CD8-positive, alpha-beta memory T cell (primary cell): Measurements from ENCODE around the gene UGT2B17. TPM values are rescaled to one million over a fixed set of nuclear protein-coding genes. Genes with fewer than 3 reads are reported as not detected.
"Not testable (repeated sequence)": the region's sequence is repeated elsewhere in the genome, so short reads cannot be mapped to it uniquely, and the experiment has no call there.

Source experiments
- CTCF ChIA-PET: fragments of 350-600 bp; sonication (Branson Sonifier 250); formaldehyde crosslinking; loops from one replicate; lab custom pipeline; 2021; ENCODE audit warnings: antibody characterized with exemption; lab: Charles Lee
- POLR2A ChIA-PET: fragments of 350-600 bp; sonication (Branson Sonifier 250); formaldehyde crosslinking; loops from one replicate; lab custom pipeline; 2021; ENCODE audit warnings: antibody characterized with exemption; lab: Charles Lee
- DNase-seq, 5 donors: peaks; one replicate each; pipeline versions ENCODE4 v3.0.0 to v3.0.0-alpha.2; 2020 to 2022; ENCODE audit warnings: mixed read lengths in 1 of 5
- H3K27ac ChIP-seq: one replicate; pipeline ENCODE4 v1.7.0; 2013; ENCODE audit warnings: low read depth, mild to moderate bottlenecking, low read length, moderate library complexity
- H3K27me3 ChIP-seq: 2 replicates; pipeline ENCODE4 v1.7.0; 2013; ENCODE audit warnings: low read length, mild to moderate bottlenecking; ENCODE audit not compliant: insufficient read depth, poor library complexity, severe bottlenecking
- H3K36me3 ChIP-seq: 2 replicates; pipeline ENCODE4 v1.7.0; 2013; ENCODE audit warnings: mild to moderate bottlenecking, low read length, moderate library complexity; ENCODE audit not compliant: insufficient read depth
- H3K4me1 ChIP-seq: 2 replicates; pipeline ENCODE4 v1.7.0; 2013; ENCODE audit warnings: mild to moderate bottlenecking, low read length, moderate library complexity; ENCODE audit not compliant: insufficient read depth
- H3K4me3 ChIP-seq: 2 replicates; pipeline ENCODE4 v1.7.0; 2013; ENCODE audit warnings: mild to moderate bottlenecking, low read length
- H3K9me3 ChIP-seq: 2 replicates; pipeline ENCODE4 v1.7.0; 2013; ENCODE audit warnings: mild to moderate bottlenecking, low read length
- H3K27ac Mint-ChIP-seq, 8 donors: one replicate each; pipeline ENCODE4 v1.8.0; 2020 to 2021; ENCODE audit warnings: mixed read lengths in 8 of 8, mild to moderate bottlenecking in 6 of 8, inconsistent platforms in 3 of 8, moderate library complexity in 3 of 8
- H3K27me3 Mint-ChIP-seq, 2 donors: one replicate each; pipeline ENCODE4 v1.8.0; 2020 to 2021; ENCODE audit warnings: mixed read lengths in 2 of 2, mild to moderate bottlenecking in 1 of 2, moderate library complexity in 1 of 2
- H3K36me3 Mint-ChIP-seq, 3 donors: one replicate each; pipeline ENCODE4 v1.8.0; 2020 to 2021; ENCODE audit warnings: mixed read lengths in 3 of 3, inconsistent platforms in 1 of 3, mild to moderate bottlenecking in 1 of 3
- H3K4me1 Mint-ChIP-seq, 3 donors: one replicate each; pipeline ENCODE4 v1.8.0; 2020 to 2021; ENCODE audit warnings: mixed read lengths in 3 of 3, inconsistent platforms in 1 of 3, mild to moderate bottlenecking in 1 of 3
- H3K4me3 Mint-ChIP-seq, 7 donors: one replicate each; pipeline ENCODE4 v1.8.0; 2020 to 2021; ENCODE audit warnings: mixed read lengths in 7 of 7, mild to moderate bottlenecking in 6 of 7, moderate library complexity in 4 of 7, inconsistent platforms in 2 of 7
- H3K9me3 Mint-ChIP-seq, 5 donors: one replicate each; pipeline ENCODE4 v1.8.0; 2020 to 2022; ENCODE audit warnings: mixed read lengths in 5 of 5, mild to moderate bottlenecking in 3 of 5, moderate library complexity in 2 of 5, inconsistent platforms in 1 of 5
- polyA plus RNA-seq: library from polyadenylated mRNA; unstranded; fragments of 300-500 nt; fragmentation: Illumina TruSeq; gene quantifications from one replicate; pipeline ENCODE4 v1.2.3, GENCODE V29; 2021
- total RNA-seq, 2 experiments: library from RNA; stranded (reverse); gene quantifications; one replicate each; pipeline ENCODE4 v1.2.3, GENCODE V29; 2021

UGT2B17 gene
- total RNA-seq (not detected), polyA plus RNA-seq (not detected)

- Mint-ChIP-seq H3K36me3 (no peaks in the 10 kb centered on the region), H3K27ac (no peak within 1 kb of the TSS), H3K27me3 (peaks cover 6 to 14% of the 10 kb centered on the region in 2 donors), H3K4me1 (no peaks in the 10 kb centered on the region), H3K9me3 (no peaks in the 10 kb centered on the region), H3K4me3 (no peak within 1 kb of the TSS)
- DNase-seq, result no peak
- no peaks in the 10 kb centered on the region for H3K4me1 ChIP-seq
- H3K27me3 ChIP-seq, result no peaks in the 10 kb centered on the region
- POLR2A ChIA-PET, result no interaction called here
- H3K27ac ChIP-seq, result no peak within 1 kb of the TSS
- H3K9me3 ChIP-seq, result no peaks in the 10 kb centered on the region
- no peak within 1 kb of the TSS for H3K4me3 ChIP-seq
- no peaks in the 10 kb centered on the region for H3K36me3 ChIP-seq
- CTCF ChIA-PET, result no interaction called here
Measured at GRCh38 chr4:68576272-68577125, at the start of gene UGT2B17. Gene UGT2B17 (minus strand): TSS chr4:68576322. CDS start chr4:68568484, 7,838 bp downstream.

DNA sequence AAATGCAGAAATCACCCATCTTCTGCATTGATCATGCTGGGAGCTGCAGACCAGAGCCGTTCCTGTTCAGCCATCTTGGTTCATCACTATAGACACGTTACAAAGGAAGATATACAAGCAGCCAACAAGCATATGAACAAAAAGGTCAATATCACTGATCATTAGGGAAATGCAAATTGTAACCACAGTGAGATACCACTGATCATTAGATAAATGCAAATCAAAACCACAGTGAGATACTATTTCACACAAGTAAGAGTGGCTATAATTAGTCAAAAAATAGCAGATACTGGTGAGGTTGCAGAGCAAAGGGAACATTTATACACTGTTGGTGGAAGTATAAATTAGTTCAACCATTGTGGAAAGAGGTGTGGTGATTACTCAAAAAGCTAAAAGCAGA, 46.6 kb upstream of the UGT2B17 start:
- H3K4me1 ChIP-seq, H3K36me3 ChIP-seq, DNase-seq, H3K9me3 Mint-ChIP-seq, H3K27me3 ChIP-seq, H3K9me3 ChIP-seq, POLR2A ChIA-PET, H3K27ac ChIP-seq, H3K4me3 ChIP-seq, H3K4me3 Mint-ChIP-seq, H3K27me3 Mint-ChIP-seq, H3K27ac Mint-ChIP-seq, CTCF ChIA-PET, H3K36me3 Mint-ChIP-seq: not testable (repeated sequence)
- H3K4me1 Mint-ChIP-seq, result peaks cover 0 to 13% (median 0%) of the 10 kb centered on the region in 3 donors

DNA sequence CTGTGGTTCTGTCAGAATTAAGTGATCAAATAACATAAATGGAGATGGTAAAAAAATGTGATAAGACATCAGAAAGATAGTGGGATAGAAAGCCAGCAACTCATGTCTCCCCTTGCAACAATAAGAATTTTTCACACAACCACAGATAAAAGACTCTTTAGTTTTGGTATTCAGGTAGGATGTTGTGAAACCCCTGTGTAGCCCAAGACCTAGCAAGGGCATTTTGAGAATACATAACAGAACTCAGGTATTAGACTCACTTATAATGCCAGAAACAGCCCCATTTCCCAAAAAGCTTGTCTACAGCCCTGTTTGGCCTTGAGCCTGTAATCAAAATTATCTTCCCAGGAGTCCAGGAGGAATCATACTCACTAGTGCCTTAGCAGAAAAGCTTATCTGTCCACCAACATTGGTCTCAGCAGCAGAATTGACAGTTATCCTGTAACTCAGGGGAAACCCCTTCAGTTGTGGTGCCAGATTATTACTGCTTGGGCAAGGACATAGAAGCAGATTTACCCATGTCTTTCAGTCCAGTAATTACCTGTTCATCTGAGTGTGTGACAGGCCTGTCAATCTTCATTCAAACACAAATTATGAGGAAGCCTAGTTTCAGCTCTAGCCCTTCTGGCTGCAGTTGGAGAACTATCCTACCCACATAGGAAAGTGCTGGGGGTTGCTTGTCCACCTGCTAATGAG, 41.0 kb upstream of the UGT2B17 start:
- Histone ChIP-seq H3K9me3 (no peaks in the 10 kb centered on the region), H3K4me1 (no peaks in the 10 kb centered on the region), H3K36me3 (no peaks in the 10 kb centered on the region), H3K27me3 (no peaks in the 10 kb centered on the region), H3K27ac (no peak overlapping the region), H3K4me3 (no peak overlapping the region)
- Mint-ChIP-seq H3K36me3 (no peaks in the 10 kb centered on the region), H3K27ac (no peak overlapping the region), H3K9me3 (no peaks in the 10 kb centered on the region), H3K27me3 (peaks cover 0 to 3% of the 10 kb centered on the region in 2 donors), H3K4me3 (no peak overlapping the region), H3K4me1 (peaks cover 0 to 8% (median 0%) of the 10 kb centered on the region in 3 donors)
- no peak for DNase-seq
- ChIA-PET POLR2A (no interaction called here), CTCF (no interaction called here)

DNA sequence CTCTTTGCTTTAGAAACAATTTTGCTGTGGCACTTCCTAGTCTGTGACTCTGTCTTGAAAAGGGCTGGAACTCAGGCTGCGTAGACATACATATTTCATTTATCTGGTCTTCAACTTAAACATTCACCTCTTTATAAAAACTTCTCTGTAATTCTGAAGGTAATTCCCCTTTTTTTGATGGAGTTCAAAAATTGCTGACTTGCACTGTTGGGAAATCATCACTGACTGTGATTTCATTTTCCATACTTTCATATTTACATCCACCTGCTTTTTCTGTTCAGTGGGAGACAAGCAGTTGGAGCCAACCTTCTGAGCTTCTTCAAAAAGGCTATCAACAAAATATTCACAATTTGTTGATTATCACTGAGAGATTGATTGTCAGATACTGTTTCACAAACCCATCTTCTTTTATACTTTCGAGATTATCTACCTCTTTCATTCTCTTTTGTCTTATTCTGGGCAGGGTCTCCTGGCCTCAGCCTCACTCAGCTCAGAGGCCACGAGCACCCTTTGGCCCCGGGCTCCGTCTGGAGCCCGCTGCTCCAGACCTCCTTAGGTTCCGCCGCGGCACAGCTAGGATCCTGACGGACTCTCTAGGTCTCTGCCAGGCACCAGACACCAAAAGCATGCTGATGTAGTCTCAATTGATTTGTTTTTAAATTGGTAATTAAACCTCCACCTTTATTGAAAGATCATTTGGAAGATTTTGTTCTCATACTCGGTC, 39.7 kb upstream of the UGT2B17 start:
- peaks cover 0 to 3% of the 10 kb centered on the region in 2 donors for H3K27me3 Mint-ChIP-seq
- H3K36me3 ChIP-seq, result no peaks in the 10 kb centered on the region
- no peak for DNase-seq
- no peaks in the 10 kb centered on the region for H3K4me1 ChIP-seq
- no peaks in the 10 kb centered on the region for H3K9me3 ChIP-seq
- H3K4me3 Mint-ChIP-seq, result no peak overlapping the region
- no peak overlapping the region for H3K27ac Mint-ChIP-seq
- CTCF ChIA-PET, result no interaction called here
- H3K4me3 ChIP-seq, result no peak overlapping the region
- no peaks in the 10 kb centered on the region for H3K36me3 Mint-ChIP-seq
- no peak overlapping the region for H3K27ac ChIP-seq
- no peaks in the 10 kb centered on the region for H3K4me1 Mint-ChIP-seq
- no peaks in the 10 kb centered on the region for H3K9me3 Mint-ChIP-seq
- H3K27me3 ChIP-seq, result no peaks in the 10 kb centered on the region
- POLR2A ChIA-PET, result no interaction called here

DNA sequence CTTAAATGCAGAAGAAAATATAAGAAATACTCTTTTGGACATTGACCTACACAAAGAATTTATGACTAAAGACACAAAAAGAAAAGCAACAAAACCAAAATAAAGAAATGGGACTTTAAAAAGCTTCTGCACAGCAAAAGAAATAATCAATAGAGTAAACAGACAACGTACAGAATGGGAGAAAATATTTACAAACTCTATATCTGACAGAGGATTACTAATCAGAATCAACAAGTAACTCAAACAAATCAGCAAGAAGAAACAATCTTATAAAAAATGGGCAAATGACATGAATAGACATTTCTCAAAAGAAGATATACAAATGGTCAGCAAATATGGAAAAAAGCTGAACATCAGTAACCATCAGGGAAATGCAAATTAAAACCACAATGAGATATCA, 37.6 kb upstream of the UGT2B17 start:
- Mint-ChIP-seq H3K4me1 (no peaks in the 10 kb centered on the region), H3K27me3 (peaks cover 1 to 12% of the 10 kb centered on the region in 2 donors), H3K9me3 (no peaks in the 10 kb centered on the region), H3K4me3 (no peak overlapping the region), H3K36me3 (no peaks in the 10 kb centered on the region), H3K27ac (no peak overlapping the region)
- no peaks in the 10 kb centered on the region for H3K27me3 ChIP-seq
- POLR2A ChIA-PET, result no interaction called here
- H3K36me3 ChIP-seq, result no peaks in the 10 kb centered on the region
- CTCF ChIA-PET, result no interaction called here
- no peak overlapping the region for H3K4me3 ChIP-seq
- no peak for DNase-seq
- H3K4me1 ChIP-seq, result no peaks in the 10 kb centered on the region
- H3K27ac ChIP-seq, result no peak overlapping the region
- no peaks in the 10 kb centered on the region for H3K9me3 ChIP-seq

DNA sequence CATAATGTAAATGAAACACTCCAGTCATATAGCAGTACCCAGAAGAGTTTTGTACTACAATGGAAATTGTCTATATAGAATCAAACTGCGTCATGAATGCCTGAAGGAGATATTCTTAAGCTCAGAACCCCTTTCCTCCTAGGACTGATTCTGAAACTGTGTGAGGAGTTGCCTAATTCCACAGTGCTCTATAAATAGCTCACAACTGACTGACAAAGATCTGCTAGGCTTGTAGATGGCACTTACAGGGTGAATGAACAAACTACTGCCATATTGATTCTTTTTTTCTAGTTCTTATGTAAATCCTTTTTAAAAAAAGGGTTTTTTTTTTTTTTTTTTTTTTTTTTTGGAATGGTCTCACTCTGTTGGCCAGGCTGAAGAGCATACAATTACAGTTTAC, 30.1 kb upstream of the UGT2B17 start:
- peaks cover 0 to 2% (median 0%) of the 10 kb centered on the region in 5 donors for H3K9me3 Mint-ChIP-seq
- Histone ChIP-seq H3K27me3 (no peaks in the 10 kb centered on the region), H3K4me1 (no peaks in the 10 kb centered on the region), H3K9me3 (no peaks in the 10 kb centered on the region), H3K4me3 (no peak overlapping the region), H3K27ac (no peak overlapping the region), H3K36me3 (no peaks in the 10 kb centered on the region)
- ChIA-PET CTCF (no interaction called here), POLR2A (no interaction called here)
- H3K27me3 Mint-ChIP-seq, result peaks cover 2 to 13% of the 10 kb centered on the region in 2 donors
- no peak overlapping the region for H3K4me3 Mint-ChIP-seq
- H3K4me1 Mint-ChIP-seq, result no peaks in the 10 kb centered on the region
- H3K27ac Mint-ChIP-seq, result no peak overlapping the region
- H3K36me3 Mint-ChIP-seq, result peaks cover 0 to 3% (median 2%) of the 10 kb centered on the region in 3 donors
- no peak for DNase-seq

- Histone ChIP-seq H3K4me3 (no peak overlapping the region), H3K4me1 (no peaks in the 10 kb centered on the region), H3K27ac (no peak overlapping the region), H3K36me3 (no peaks in the 10 kb centered on the region), H3K27me3 (no peaks in the 10 kb centered on the region), H3K9me3 (no peaks in the 10 kb centered on the region)
- Mint-ChIP-seq H3K4me1 (no peaks in the 10 kb centered on the region), H3K27me3 (peaks cover 0 to 1% of the 10 kb centered on the region in 2 donors), H3K36me3 (no peaks in the 10 kb centered on the region), H3K9me3 (peaks cover 0 to 2% (median 0%) of the 10 kb centered on the region in 5 donors), H3K4me3 (no peak overlapping the region), H3K27ac (no peak overlapping the region)
- no peak for DNase-seq
- CTCF ChIA-PET, result no interaction called here
- POLR2A ChIA-PET, result no interaction called here
Measured at GRCh38 chr4:68599150-68599549, 23.0 kb upstream of the UGT2B17 start.

DNA sequence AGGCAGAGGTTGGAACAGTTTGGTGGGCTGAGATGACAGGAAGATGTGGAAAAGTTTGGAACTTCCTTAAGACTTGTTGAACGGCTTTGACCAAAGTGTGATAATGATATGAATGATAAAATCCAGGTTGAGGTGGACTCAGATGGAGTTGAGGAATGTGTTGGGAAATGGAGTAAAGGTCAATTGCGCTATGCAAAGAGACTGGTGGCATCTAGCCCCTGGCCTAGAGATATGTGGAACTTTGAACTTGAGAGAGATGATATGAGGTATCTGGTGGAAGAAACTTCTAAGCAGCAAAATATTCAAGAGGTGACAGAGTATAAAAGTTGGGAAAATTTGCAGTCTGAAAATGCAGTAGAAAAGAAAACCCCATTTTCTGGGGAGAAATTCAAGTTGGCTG, 21.4 kb upstream of the UGT2B17 start:
- Histone ChIP-seq H3K27me3 (no peaks in the 10 kb centered on the region), H3K4me3 (no peak overlapping the region), H3K9me3 (no peaks in the 10 kb centered on the region), H3K27ac (no peak overlapping the region), H3K4me1 (no peaks in the 10 kb centered on the region), H3K36me3 (no peaks in the 10 kb centered on the region)
- Mint-ChIP-seq H3K36me3 (no peaks in the 10 kb centered on the region), H3K27ac (no peak overlapping the region), H3K27me3 (peaks cover 0 to 1% of the 10 kb centered on the region in 2 donors), H3K4me3 (no peak overlapping the region), H3K9me3 (peaks cover 0 to 2% (median 0%) of the 10 kb centered on the region in 5 donors), H3K4me1 (no peaks in the 10 kb centered on the region)
- ChIA-PET CTCF (no interaction called here), POLR2A (no interaction called here)
- no peak for DNase-seq
